NB4 (cell line): ENCODE results near the gene MAMDC4.
"Not testable (repeated sequence)": the region's sequence is repeated elsewhere in the genome, so short reads cannot be mapped to it uniquely, and the experiment has no call there.

Source experiments
- DNase-seq: peaks from one replicate; pipeline ENCODE4 v3.0.0; 2010; ENCODE audit warnings: low read depth
- H3K4me3 ChIP-seq: one replicate; pipeline ENCODE4 v1.5.1; 2011; ENCODE audit warnings: mild to moderate bottlenecking, low read depth, low read length, moderate library complexity
- MAX ChIP-seq: IDR thresholded peaks from 2 replicates; pipeline ENCODE4 v1.6.1; 2011; ENCODE audit warnings: low read depth, low read length
- MYC ChIP-seq: IDR thresholded peaks from 2 replicates; pipeline ENCODE4 v1.6.1; 2011; ENCODE audit warnings: low read depth, low read length
- POLR2A ChIP-seq: IDR thresholded peaks from 2 replicates; pipeline ENCODE4 v1.6.1; 2011; ENCODE audit warnings: mild to moderate bottlenecking; ENCODE audit not compliant: insufficient read length; ENCODE audit errors: extremely low read depth
- TF ChIP-seq, protein P1 (sequence below): IDR thresholded peaks from one replicate; pipeline ENCODE4 v1.5.1; 2012; ENCODE audit warnings: low read depth, low read length

Gene MAMDC4

DNA sequence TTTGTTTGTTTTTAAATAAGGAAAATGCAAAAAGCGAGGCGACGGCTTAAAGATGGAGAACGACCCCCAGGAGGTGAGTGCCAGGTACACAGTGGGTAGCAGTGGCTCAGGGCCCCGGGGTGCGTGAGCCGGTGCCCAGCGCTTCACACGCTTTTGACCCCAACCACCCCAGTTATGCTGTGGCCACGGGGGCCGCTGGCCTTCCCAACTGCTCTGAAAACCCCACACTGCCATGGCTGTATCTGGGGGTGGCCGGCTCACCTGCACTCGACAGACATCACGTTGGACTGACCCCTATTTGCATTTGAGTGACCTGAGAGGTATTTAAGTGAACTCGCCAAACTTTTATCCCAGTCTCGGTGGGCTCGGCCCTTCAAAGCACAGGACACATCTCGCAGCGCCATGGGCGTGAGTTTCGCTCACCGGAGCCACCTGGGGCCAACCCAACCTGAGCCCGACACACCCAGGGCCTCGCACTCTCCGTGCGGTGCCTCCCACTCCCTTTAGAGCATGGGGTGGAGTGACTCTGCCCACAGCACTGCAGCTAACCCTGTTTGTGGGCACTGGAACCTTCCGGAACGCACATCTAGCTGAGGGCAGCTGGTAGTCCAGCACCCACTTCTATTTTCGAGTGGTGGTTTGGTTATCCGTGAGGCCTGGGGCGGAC is 23.5 kb upstream of the MAMDC4 start:
- no peak for DNase-seq
- TF ChIP-seq MAX = no peak
- TF ChIP-seq, protein P1, sequence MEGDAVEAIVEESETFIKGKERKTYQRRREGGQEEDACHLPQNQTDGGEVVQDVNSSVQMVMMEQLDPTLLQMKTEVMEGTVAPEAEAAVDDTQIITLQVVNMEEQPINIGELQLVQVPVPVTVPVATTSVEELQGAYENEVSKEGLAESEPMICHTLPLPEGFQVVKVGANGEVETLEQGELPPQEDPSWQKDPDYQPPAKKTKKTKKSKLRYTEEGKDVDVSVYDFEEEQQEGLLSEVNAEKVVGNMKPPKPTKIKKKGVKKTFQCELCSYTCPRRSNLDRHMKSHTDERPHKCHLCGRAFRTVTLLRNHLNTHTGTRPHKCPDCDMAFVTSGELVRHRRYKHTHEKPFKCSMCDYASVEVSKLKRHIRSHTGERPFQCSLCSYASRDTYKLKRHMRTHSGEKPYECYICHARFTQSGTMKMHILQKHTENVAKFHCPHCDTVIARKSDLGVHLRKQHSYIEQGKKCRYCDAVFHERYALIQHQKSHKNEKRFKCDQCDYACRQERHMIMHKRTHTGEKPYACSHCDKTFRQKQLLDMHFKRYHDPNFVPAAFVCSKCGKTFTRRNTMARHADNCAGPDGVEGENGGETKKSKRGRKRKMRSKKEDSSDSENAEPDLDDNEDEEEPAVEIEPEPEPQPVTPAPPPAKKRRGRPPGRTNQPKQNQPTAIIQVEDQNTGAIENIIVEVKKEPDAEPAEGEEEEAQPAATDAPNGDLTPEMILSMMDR = no peak
- no peak for TF ChIP-seq POLR2A
- TF ChIP-seq MYC = no peak
- no peak overlapping the region for H3K4me3 ChIP-seq

DNA sequence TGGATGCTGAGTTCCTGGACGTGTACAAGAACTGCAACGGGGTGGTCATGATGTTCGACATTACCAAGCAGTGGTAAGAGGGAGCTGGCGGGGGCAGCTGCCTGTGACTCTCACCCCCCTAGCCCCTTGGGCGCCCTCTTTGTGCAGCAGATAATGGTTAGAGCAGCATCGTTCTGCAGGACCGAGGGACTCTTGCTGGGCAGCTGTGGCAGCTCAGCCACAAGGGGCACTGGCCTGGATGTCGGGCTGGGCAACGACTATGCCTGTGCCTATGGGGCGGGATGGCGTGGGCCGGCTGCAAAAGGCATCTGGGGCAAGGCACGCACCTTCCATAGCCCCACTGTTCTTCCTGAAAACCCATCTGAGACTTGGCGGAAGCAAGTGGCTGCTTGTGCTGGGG is 22.7 kb upstream of the MAMDC4 start:
- no peak overlapping the region for H3K4me3 ChIP-seq
- DNase-seq = no peak
- TF ChIP-seq MAX (no peak), MYC (no peak), POLR2A (no peak)
- TF ChIP-seq, protein P1 = no peak

DNA sequence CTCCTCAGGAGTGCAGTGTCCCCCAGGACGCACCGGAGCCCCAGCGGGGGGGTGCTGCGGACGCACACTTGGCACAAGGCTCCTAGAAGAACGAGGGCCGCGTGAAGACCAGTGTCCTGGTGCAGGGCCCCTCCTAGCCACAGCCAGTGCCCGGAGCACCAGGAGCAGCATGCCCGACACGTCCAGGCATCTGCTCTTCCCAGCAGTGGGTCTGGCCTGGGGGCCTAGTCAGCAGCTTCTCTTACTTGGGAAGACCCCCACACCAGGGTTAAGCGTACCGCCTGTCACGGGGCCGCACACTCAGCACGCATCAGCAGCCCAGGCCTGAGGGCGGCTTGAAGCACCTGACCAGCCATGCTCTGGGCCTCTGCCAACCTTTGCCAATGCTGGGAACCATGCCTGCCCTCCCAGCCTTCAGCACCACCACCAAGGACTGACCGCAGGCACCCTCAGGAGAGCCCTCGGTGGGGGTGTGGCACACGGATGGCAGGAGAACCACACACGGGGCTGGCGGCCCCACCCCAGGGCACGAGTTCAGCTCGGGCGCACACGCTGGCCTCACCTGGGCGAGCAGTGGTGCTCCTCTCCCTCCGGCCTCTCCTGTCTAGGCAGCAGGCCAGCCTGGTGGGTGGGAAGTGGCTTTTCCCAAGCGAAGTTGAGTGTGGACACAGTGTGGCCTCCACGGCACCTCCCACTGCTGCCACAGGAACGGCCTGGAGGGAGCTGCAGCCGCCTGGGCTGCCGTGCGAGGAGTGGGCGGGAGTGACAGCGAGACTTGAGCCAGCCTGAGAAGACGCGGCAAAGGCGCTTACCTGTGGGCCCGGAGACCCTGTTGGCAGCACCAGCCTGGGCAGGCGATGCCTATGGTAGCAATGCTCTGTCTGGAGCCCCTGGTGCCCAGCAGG is 21.9 kb upstream of the MAMDC4 start:
- H3K4me3 ChIP-seq = no peak overlapping the region
- DNase-seq = no peak
- TF ChIP-seq MYC = no peak
- TF ChIP-seq, protein P1 = no peak
- no peak for TF ChIP-seq MAX
- TF ChIP-seq POLR2A = no peak

- TF ChIP-seq MYC = no peak
- TF ChIP-seq, protein P1 = no peak
- TF ChIP-seq POLR2A = no peak
- no peak for TF ChIP-seq MAX
- DNase-seq = no peak
- no peak overlapping the region for H3K4me3 ChIP-seq
Observed at GRCh38 chr9:136831002-136831719, 21.0 kb upstream of the MAMDC4 start.

GRCh38 chr9:136831720-136832104 is 20.4 kb upstream of the MAMDC4 start:
- H3K4me3 ChIP-seq = no peak overlapping the region
- TF ChIP-seq MAX (no peak), MYC (no peak)
- no peak for DNase-seq

GRCh38 chr9:136832581-136832980 is 19.6 kb upstream of the MAMDC4 start:
- TF ChIP-seq MAX (no peak), MYC (no peak), POLR2A (no peak)
- TF ChIP-seq, protein P1 = no peak
- H3K4me3 ChIP-seq = no peak overlapping the region
- no peak for DNase-seq

GRCh38 chr9:136833381-136834048 is 18.6 kb upstream of the MAMDC4 start:
- DNase-seq, H3K4me3 ChIP-seq: not testable (repeated sequence)
